GM12878 (cell line): Measurements from ENCODE around the gene MRPL54.

Experiments
- TAF1 ChIP-seq: IDR thresholded peaks from 2 replicates; pipeline ENCODE4 v1.6.1; 2011; ENCODE audit warnings: mild to moderate bottlenecking, low read depth, low read length, borderline replicate concordance
- TF ChIP-seq, protein P1 (sequence below): IDR thresholded peaks from 2 replicates; pipeline ENCODE4 v1.6.1; 2011; ENCODE audit warnings: borderline replicate concordance, low read depth, mild to moderate bottlenecking, moderate library complexity, low read length; ENCODE audit not compliant: insufficient read depth, poor library complexity, severe bottlenecking

DNA sequence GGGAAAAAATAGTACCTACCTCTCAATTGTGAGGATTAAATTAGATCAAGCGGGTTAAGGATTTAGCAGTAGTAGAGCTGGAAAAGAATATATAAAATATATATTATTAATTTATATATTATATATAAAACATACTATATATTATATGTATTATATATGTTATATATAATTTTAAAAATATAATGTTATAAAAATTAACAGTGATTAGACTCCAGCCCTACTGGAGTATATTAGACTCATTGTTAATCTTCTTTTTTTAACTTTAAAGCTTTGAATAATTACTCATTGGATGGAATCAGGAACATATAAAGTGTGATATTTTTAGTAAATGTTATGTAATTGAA, 380 bp upstream of the MRPL54 start:
- TF ChIP-seq TAF1 = no peak
- TF ChIP-seq, protein P1, sequence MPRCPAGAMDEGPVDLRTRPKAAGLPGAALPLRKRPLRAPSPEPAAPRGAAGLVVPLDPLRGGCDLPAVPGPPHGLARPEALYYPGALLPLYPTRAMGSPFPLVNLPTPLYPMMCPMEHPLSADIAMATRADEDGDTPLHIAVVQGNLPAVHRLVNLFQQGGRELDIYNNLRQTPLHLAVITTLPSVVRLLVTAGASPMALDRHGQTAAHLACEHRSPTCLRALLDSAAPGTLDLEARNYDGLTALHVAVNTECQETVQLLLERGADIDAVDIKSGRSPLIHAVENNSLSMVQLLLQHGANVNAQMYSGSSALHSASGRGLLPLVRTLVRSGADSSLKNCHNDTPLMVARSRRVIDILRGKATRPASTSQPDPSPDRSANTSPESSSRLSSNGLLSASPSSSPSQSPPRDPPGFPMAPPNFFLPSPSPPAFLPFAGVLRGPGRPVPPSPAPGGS = no peak
